Kidney epithelial cell (primary cell): Measurements from ENCODE around the gene SIM1. TPM values are rescaled to one million over a fixed set of nuclear protein-coding genes. Genes with fewer than 3 reads are reported as not detected.
A peak's percentile ranks its signal among the peaks of the same experiment; 100 is the strongest.

Experiments used
- DNase-seq: peaks from one replicate; pipeline ENCODE4 v3.0.0-alpha.2; 2010; ENCODE audit warnings: low read depth
- H3K27me3 ChIP-seq: 2 replicates; pipeline ENCODE4 v1.6.0; 2011; ENCODE audit warnings: low read length; ENCODE audit not compliant: control insufficient read depth, insufficient read depth
- H3K36me3 ChIP-seq: 2 replicates; pipeline ENCODE4 v1.5.1; 2011; ENCODE audit warnings: low read length; ENCODE audit not compliant: control insufficient read depth, insufficient read depth
- H3K4me3 ChIP-seq: 2 replicates; pipeline ENCODE4 v1.5.1; 2011; ENCODE audit warnings: low read depth, mild to moderate bottlenecking, control low read depth, low read length
- total RNA-seq: library from RNA; depleted of rRNA; stranded (reverse); fragments of >200 nt; gene quantifications from 2 replicates; pipeline ENCODE4 v1.2.3, GENCODE V29; 2015
- TF ChIP-seq, protein P1 (sequence below): IDR thresholded peaks from 2 replicates; pipeline ENCODE4 v1.5.1; 2011; ENCODE audit warnings: mild to moderate bottlenecking, moderate library complexity, low read length, control low read depth, inconsistent platforms; ENCODE audit not compliant: insufficient read depth, poor library complexity, severe bottlenecking

SIM1 gene
- total RNA-seq, 1 donor from 2014 or later, result 2.0 TPM

DNA sequence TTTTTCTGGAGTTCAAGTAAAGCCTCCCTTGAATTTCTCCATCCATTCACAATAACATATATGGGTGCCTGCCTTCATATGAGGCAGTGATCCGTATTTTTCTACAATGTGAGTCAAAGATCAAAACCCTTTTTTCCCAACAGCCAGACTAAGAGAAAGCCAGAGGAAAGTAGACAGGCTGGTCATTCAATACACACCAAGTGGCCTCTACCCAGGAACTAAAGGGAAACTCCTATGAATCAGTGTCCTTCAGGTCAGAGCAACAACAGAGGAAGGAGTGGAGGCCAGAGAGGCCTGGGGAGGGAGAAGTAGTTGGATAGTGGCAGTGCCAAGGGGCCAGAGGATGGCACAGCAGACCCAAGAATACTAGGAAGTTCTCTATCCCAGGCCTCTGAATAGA, 23.8 kb downstream of the SIM1 start:
- TF ChIP-seq, protein P1, sequence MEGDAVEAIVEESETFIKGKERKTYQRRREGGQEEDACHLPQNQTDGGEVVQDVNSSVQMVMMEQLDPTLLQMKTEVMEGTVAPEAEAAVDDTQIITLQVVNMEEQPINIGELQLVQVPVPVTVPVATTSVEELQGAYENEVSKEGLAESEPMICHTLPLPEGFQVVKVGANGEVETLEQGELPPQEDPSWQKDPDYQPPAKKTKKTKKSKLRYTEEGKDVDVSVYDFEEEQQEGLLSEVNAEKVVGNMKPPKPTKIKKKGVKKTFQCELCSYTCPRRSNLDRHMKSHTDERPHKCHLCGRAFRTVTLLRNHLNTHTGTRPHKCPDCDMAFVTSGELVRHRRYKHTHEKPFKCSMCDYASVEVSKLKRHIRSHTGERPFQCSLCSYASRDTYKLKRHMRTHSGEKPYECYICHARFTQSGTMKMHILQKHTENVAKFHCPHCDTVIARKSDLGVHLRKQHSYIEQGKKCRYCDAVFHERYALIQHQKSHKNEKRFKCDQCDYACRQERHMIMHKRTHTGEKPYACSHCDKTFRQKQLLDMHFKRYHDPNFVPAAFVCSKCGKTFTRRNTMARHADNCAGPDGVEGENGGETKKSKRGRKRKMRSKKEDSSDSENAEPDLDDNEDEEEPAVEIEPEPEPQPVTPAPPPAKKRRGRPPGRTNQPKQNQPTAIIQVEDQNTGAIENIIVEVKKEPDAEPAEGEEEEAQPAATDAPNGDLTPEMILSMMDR, result no peak

DNA sequence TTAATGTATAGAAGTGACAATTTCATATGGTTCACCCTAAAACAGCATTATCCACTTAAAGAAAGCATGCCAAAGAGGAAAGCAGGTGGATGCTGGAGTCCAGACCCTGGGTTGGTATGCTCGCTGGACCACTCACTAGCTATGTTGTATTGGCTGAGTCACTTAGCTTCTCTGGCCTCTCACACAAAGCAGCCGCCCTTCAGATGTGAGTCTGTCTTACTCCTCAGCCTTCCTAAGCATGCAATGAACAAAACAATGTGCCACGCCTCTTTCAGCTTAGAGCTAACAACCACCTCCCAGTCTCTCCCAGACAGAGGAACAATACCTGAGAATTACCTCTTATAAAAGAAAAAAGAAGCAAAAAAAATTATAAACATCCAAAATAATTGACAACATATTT, 29.4 kb downstream of the SIM1 start:
- TF ChIP-seq, protein P1, result no peak
- Histone ChIP-seq H3K36me3 (no peaks in the 10 kb centered on the region), H3K27me3 (no peaks in the 10 kb centered on the region), H3K4me3 (no peak overlapping the region)
- DNase-seq, result peak; percentile 73

More for the DNA sequence above, 23.8 kb downstream of the SIM1 start:
- Histone ChIP-seq H3K36me3 (no peaks in the 10 kb centered on the region), H3K27me3 (peaks cover 2% of the 10 kb centered on the region), H3K4me3 (no peak overlapping the region)
- no peak for DNase-seq

DNA sequence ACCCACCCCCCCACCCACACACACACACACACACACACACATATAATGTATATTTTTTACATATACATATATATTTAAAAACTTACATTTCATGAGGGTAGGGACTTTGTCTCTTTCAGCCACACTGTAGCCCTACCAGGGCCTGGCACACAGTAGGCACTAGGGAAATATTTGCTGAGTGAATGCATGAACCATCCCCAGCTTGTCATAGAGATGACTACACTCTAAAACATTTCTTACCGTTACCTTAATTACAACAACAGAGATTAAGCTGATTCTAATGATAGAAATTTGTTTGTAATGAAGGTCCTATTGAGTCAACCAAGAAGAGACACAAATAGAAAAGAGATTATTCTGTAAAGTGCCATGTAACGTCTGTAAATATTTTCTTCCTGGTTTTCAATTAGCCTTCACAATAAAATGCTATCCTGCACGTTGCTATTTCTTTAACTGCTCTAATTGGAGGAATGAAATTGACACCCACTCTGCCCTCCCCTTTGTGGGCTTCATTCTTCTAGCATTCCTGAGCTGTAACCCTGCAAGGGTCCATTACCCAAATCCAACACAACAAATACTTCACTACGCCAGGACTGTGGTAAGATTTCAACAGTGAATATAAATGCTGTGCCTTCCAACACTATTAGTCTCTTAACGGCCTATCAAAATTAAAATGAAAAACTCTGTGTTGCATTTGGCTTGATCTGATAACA, 30.8 kb downstream of the SIM1 start:
- TF ChIP-seq, protein P1, result no peak
- no peaks in the 10 kb centered on the region for H3K27me3 ChIP-seq
- no peak overlapping the region for H3K4me3 ChIP-seq
- H3K36me3 ChIP-seq, result no peaks in the 10 kb centered on the region
- DNase-seq, result no peak

DNA sequence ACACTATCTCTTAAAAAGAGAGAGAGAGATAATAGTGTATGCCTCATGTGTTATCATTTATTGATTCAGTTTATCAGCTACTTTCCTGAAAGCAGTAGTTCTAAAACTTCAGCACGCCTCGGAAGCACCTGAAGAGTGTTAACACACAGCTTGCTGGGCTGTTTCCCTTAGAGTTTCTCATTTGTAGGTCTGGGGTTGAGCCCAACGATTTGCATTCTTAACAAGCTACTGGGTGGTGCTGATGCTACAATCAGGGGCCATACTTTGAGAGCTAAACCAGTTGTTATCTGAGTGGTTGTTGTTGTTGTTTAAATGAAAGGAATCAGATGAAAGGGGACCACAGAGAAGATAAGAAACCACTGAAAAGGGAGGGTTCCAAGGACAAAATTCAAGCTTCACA, 32.6 kb downstream of the SIM1 start:
- H3K27me3 ChIP-seq, result no peaks in the 10 kb centered on the region
- TF ChIP-seq, protein P1, result no peak

DNA sequence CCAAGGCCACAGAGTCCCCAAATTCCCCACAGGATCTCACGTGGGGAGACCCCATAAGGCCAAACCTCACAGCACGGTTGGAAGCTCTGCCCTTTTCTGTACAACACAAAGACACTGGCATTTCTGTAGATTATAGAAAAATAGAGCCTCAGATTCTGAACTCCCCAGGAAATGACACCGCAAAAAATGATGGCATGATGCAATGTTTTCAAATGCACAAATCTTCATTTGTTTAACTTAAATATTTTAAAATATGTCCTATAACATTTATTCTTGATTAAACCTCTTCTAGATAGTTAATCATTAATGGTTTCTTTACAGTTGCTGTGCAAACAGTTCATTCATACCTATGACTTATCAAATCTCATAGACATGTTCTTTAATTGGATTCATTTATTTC, 33.8 kb downstream of the SIM1 start:
- Histone ChIP-seq H3K4me3 (no peak overlapping the region), H3K36me3 (no peaks in the 10 kb centered on the region), H3K27me3 (no peaks in the 10 kb centered on the region)
- TF ChIP-seq, protein P1, result no peak
- no peak for DNase-seq

More for the DNA sequence above, 32.6 kb downstream of the SIM1 start:
- Histone ChIP-seq H3K4me3 (no peak overlapping the region), H3K36me3 (no peaks in the 10 kb centered on the region)
- no peak for DNase-seq

DNA sequence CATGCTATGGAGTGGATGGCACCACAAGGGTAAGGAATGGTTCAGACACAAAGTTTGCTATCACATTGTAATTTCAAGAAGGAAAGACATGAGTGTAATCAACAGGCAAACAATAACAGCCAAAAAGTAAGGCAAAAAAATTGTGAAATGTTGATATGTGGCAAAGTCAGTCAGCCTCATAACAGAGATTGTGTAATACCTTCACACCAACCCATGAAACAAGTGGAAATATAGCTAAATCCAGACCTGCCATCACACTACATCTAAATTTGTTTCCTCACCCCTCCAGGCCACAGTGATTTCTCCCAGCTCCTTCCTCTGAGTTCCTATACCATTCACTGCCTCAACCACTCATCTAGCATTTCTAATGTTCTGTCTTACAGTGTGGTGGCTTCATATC, 37.3 kb downstream of the SIM1 start:
- Histone ChIP-seq H3K36me3 (no peaks in the 10 kb centered on the region), H3K27me3 (no peaks in the 10 kb centered on the region), H3K4me3 (no peak overlapping the region)
- TF ChIP-seq, protein P1, result no peak
- no peak for DNase-seq
